Measurements from ENCODE around the gene NKPD1. TPM values are rescaled to one million over a fixed set of nuclear protein-coding genes. Genes with fewer than 3 reads are reported as not detected.

Gene NKPD1
- total RNA-seq, 1 donor from 2014 or later: not detected

DNA sequence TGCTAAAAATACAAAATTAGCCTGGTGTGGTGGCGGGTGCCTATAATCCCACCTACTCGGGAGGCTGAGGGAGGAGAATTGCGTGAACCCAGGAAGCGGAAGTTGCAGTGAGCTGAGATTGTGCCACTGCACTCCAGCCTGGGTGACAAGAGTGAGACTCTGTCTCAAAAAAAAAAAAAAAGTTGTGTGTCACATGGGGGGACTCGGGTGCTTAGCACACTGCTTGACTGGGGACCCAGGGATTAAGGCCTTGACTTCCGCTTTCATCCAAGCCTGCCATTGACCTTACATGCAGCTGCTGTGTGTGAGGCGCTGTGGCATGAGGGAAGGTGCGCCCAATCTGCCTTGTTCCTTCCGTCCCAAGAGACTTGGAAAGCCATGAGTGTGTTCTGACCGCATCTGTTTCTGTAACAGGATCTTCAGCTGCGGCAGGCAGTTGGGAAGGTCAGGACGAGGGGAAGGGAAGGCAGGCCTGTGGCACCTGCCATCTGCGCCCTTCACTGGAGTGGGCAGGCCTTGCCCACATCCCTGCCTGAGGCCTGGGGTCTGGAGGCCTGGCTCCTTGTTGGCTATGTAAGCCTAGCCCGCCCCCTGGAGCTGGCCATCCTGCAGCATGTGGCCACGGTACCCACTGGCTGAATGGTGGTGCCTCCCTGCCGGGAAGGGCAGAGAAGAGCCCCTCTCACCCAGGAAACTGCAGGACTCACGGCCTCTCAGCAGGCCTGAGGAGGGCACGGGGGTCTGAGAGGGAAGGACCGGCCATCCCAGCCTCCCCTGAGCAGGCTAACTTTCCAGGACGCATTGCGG is 44.8 kb downstream of the NKPD1 start:
- Histone ChIP-seq H3K4me1 (ENCODE audit: insufficient read depth, low read length) (no peaks in the 10 kb centered on the region), H3K27me3 (ENCODE audit: insufficient read depth, low read length) (no peaks in the 10 kb centered on the region), H3K9me3 (ENCODE audit: insufficient read depth, low read depth, low read length) (no peaks in the 10 kb centered on the region), H3K79me2 (ENCODE audit: insufficient read depth, low read length) (peaks cover 87% of the 10 kb centered on the region), H3K4me2 (ENCODE audit: low read length) (no peak overlapping the region), H3K27ac (ENCODE audit: low read depth, low read length) (no peak overlapping the region), H3K9ac (ENCODE audit: low read length) (no peak overlapping the region), H3K4me3 (ENCODE audit: insufficient read depth, low read depth, low read length) (no peak overlapping the region), H3K36me3 (ENCODE audit: insufficient read depth, low read length) (no peaks in the 10 kb centered on the region), H2AFZ (ENCODE audit: low read depth, low read length) (no peak overlapping the region), H4K20me1 (ENCODE audit: insufficient read depth, low read length) (peaks cover 96% of the 10 kb centered on the region)
- H3K4me3 Mint-ChIP-seq (ENCODE audit: unreplicated experiment): no peak overlapping the region
- no peak for FAIRE-seq
- TF ChIP-seq, protein P1, sequence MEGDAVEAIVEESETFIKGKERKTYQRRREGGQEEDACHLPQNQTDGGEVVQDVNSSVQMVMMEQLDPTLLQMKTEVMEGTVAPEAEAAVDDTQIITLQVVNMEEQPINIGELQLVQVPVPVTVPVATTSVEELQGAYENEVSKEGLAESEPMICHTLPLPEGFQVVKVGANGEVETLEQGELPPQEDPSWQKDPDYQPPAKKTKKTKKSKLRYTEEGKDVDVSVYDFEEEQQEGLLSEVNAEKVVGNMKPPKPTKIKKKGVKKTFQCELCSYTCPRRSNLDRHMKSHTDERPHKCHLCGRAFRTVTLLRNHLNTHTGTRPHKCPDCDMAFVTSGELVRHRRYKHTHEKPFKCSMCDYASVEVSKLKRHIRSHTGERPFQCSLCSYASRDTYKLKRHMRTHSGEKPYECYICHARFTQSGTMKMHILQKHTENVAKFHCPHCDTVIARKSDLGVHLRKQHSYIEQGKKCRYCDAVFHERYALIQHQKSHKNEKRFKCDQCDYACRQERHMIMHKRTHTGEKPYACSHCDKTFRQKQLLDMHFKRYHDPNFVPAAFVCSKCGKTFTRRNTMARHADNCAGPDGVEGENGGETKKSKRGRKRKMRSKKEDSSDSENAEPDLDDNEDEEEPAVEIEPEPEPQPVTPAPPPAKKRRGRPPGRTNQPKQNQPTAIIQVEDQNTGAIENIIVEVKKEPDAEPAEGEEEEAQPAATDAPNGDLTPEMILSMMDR (IDR thresholded peaks at IDR 0.05; ENCODE audit: insufficient read depth, low read depth, low read length): no peak
- H3K27me3 Mint-ChIP-seq (ENCODE audit: low read depth, unreplicated experiment): no peaks in the 10 kb centered on the region
- H3K9me3 Mint-ChIP-seq (ENCODE audit: unreplicated experiment): no peaks in the 10 kb centered on the region
- no peaks in the 10 kb centered on the region for H3K36me3 Mint-ChIP-seq (ENCODE audit: low read depth, unreplicated experiment)
- H3K27ac Mint-ChIP-seq (ENCODE audit: unreplicated experiment): peak overlapping the region; percentile 7
- H3K4me1 Mint-ChIP-seq (ENCODE audit: low read depth, unreplicated experiment): peaks cover 6% of the 10 kb centered on the region
- no peak for DNase-seq (ENCODE audit: low read depth)

DNA sequence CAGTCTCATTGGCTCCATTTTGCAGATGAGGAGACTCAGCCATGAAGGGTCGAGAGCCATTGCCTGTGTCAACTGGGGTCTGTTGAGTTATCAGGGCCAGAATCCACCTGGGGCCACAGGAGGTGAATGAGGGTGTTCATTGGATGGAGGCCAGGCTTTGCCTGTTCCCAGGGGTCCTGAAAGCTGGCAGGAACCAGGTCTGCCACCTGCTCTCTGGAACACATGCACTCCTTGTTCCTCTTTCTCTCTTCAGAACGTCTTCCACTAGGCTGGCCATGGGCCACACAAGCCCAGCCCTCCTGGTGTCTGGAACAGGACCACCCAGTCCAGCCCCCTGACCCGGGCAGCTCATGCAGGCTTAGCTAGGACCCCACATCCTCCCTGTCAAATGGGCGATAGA is 46.7 kb downstream of the NKPD1 start:
- H3K36me3 ChIP-seq (ENCODE audit: insufficient read depth, low read length): no peaks in the 10 kb centered on the region
- no peak overlapping the region for H2AFZ ChIP-seq (ENCODE audit: low read depth, low read length)
- peaks cover 90% of the 10 kb centered on the region for H3K79me2 ChIP-seq (ENCODE audit: insufficient read depth, low read length)
- DNase-seq (ENCODE audit: low read depth): no peak
- no peaks in the 10 kb centered on the region for H3K27me3 Mint-ChIP-seq (ENCODE audit: low read depth, unreplicated experiment)
- no peaks in the 10 kb centered on the region for H3K9me3 ChIP-seq (ENCODE audit: insufficient read depth, low read depth, low read length)
- peaks cover 98% of the 10 kb centered on the region for H4K20me1 ChIP-seq (ENCODE audit: insufficient read depth, low read length)
- H3K4me3 ChIP-seq (ENCODE audit: insufficient read depth, low read depth, low read length): no peak overlapping the region
- H3K4me2 ChIP-seq (ENCODE audit: low read length): no peak overlapping the region
- no peak for FAIRE-seq
- no peak overlapping the region for H3K9ac ChIP-seq (ENCODE audit: low read length)
- no peak overlapping the region for H3K27ac ChIP-seq (ENCODE audit: low read depth, low read length)
- H3K4me1 Mint-ChIP-seq (ENCODE audit: low read depth, unreplicated experiment): peaks cover 8% of the 10 kb centered on the region
- no peaks in the 10 kb centered on the region for H3K4me1 ChIP-seq (ENCODE audit: insufficient read depth, low read length)
- no peaks in the 10 kb centered on the region for H3K36me3 Mint-ChIP-seq (ENCODE audit: low read depth, unreplicated experiment)
- TF ChIP-seq, protein P1 (IDR thresholded peaks at IDR 0.05; ENCODE audit: insufficient read depth, low read depth, low read length): no peak
- no peak for TF ChIP-seq EZH2 (IDR thresholded peaks at IDR 0.05; ENCODE audit: insufficient read depth, low read length)
- no peak overlapping the region for H3K27ac Mint-ChIP-seq (ENCODE audit: unreplicated experiment)
- H3K4me3 Mint-ChIP-seq (ENCODE audit: unreplicated experiment): no peak overlapping the region
- no peaks in the 10 kb centered on the region for H3K27me3 ChIP-seq (ENCODE audit: insufficient read depth, low read length)
- H3K9me3 Mint-ChIP-seq (ENCODE audit: unreplicated experiment): peaks cover 2% of the 10 kb centered on the region

DNA sequence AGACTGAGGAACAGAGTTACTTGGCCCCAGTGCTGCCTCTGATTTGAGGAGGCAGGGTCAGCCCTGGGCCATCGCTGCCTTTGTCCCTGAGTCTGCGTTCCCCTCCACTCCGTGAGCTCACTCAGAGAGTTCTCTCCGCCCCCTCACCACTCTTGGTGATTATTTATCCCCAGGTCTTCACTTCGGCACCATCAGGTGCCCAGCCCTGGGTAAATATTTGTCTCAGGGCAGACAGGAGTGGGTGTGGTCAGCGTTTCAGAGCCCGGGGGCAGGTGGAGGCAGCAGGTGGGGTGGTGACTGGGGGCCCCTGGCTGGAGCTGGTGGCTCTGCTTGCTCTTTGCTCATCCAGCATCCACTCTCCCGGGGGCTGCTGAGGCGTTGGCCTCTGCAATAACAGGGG is 47.2 kb downstream of the NKPD1 start:
- Mint-ChIP-seq H3K27me3 (ENCODE audit: low read depth, unreplicated experiment) (no peaks in the 10 kb centered on the region), H3K36me3 (ENCODE audit: low read depth, unreplicated experiment) (no peaks in the 10 kb centered on the region), H3K4me3 (ENCODE audit: unreplicated experiment) (no peak overlapping the region), H3K4me1 (ENCODE audit: low read depth, unreplicated experiment) (peaks cover 8% of the 10 kb centered on the region), H3K9me3 (ENCODE audit: unreplicated experiment) (peaks cover 2% of the 10 kb centered on the region), H3K27ac (ENCODE audit: unreplicated experiment) (no peak overlapping the region)
- Histone ChIP-seq H2AFZ (ENCODE audit: low read depth, low read length) (no peak overlapping the region), H3K79me2 (ENCODE audit: insufficient read depth, low read length) (peaks cover 95% of the 10 kb centered on the region), H3K36me3 (ENCODE audit: insufficient read depth, low read length) (no peaks in the 10 kb centered on the region), H3K27me3 (ENCODE audit: insufficient read depth, low read length) (no peaks in the 10 kb centered on the region), H3K9me3 (ENCODE audit: insufficient read depth, low read depth, low read length) (no peaks in the 10 kb centered on the region), H3K4me2 (ENCODE audit: low read length) (no peak overlapping the region), H4K20me1 (ENCODE audit: insufficient read depth, low read length) (peaks cover 98% of the 10 kb centered on the region), H3K4me1 (ENCODE audit: insufficient read depth, low read length) (no peaks in the 10 kb centered on the region), H3K9ac (ENCODE audit: low read length) (no peak overlapping the region), H3K4me3 (ENCODE audit: insufficient read depth, low read depth, low read length) (no peak overlapping the region), H3K27ac (ENCODE audit: low read depth, low read length) (no peak overlapping the region)
- TF ChIP-seq EZH2 (IDR thresholded peaks at IDR 0.05; ENCODE audit: insufficient read depth, low read length): no peak
- TF ChIP-seq, protein P1 (IDR thresholded peaks at IDR 0.05; ENCODE audit: insufficient read depth, low read depth, low read length): no peak
- no peak for DNase-seq (ENCODE audit: low read depth)
- no peak for FAIRE-seq

Measured in astrocyte (in vitro differentiated cells and primary cell).